B cell (primary cell): ENCODE results near the gene PRPS2.

ENCODE experiments used
- EZH2 ChIP-seq: IDR thresholded peaks from 2 replicates; pipeline ENCODE4 v1.6.1; 2012; ENCODE audit warnings: borderline replicate concordance, low read depth, mild to moderate bottlenecking, moderate library complexity, low read length; ENCODE audit not compliant: insufficient read depth, poor library complexity, severe bottlenecking
- TF ChIP-seq, protein P1 (sequence below): fragments of 200-600 bp; IDR thresholded peaks from one replicate; pipeline ENCODE4 v1.8.0; 2022; ENCODE audit warnings: antibody characterized with exemption, mild to moderate bottlenecking

DNA sequence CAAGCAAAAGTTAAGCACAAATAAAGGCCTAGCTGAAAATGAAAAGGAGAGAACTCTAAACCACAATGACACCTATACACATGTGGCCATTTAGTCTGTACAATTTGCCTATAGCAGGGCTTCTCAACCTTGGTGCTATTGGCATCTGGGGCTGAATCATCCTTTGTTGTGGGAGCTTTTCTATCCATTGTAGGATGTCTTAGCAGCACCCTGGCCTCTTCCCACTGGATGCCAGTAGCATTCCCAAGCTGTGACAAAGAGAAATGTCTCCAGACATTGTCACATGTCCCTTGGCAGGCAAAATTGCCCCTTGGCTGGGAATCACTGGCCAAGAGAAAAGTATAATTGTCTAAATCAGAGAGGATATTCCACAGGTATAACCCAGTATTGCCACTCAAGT lies 13.5 kb upstream of the PRPS2 start:
- no peak for TF ChIP-seq EZH2
- TF ChIP-seq, protein P1, sequence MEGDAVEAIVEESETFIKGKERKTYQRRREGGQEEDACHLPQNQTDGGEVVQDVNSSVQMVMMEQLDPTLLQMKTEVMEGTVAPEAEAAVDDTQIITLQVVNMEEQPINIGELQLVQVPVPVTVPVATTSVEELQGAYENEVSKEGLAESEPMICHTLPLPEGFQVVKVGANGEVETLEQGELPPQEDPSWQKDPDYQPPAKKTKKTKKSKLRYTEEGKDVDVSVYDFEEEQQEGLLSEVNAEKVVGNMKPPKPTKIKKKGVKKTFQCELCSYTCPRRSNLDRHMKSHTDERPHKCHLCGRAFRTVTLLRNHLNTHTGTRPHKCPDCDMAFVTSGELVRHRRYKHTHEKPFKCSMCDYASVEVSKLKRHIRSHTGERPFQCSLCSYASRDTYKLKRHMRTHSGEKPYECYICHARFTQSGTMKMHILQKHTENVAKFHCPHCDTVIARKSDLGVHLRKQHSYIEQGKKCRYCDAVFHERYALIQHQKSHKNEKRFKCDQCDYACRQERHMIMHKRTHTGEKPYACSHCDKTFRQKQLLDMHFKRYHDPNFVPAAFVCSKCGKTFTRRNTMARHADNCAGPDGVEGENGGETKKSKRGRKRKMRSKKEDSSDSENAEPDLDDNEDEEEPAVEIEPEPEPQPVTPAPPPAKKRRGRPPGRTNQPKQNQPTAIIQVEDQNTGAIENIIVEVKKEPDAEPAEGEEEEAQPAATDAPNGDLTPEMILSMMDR = no peak
